Measurements from ENCODE around the gene STX1A. TPM values are rescaled to one million over a fixed set of nuclear protein-coding genes. Genes with fewer than 3 reads are reported as not detected.

STX1A gene
- total and polyA plus RNA-seq, 2 of the 13 experiments (the other 11 are each of a cell fraction or from before 2014, with no cell fraction given) = 6.1 to 12.2 TPM

- Histone ChIP-seq H3K9ac (ENCODE audit: insufficient read depth, low read depth, low read length) (no peak overlapping the region), H3K79me2 (ENCODE audit: insufficient read depth, low read length) (no peaks in the 10 kb centered on the region), H3K36me3 (replicated peaks in 1 of 2; ENCODE audit: control insufficient read depth in 1 of 2, insufficient read depth in 2 of 2, low read length in 2 of 2) (peaks cover 0 to 9% of the 10 kb centered on the region in 2 experiments; a peak in 1 of 5 replicates), H4K20me1 (ENCODE audit: insufficient read depth, low read length) (no peaks in the 10 kb centered on the region), H3K27ac (ENCODE audit: extremely low read length, insufficient read depth, low read length) (no peak overlapping the region), H3K4me1 (ENCODE audit: insufficient read depth, low read length) (peaks cover 29% of the 10 kb centered on the region), H2AFZ (ENCODE audit: low read length) (no peak overlapping the region), H3K4me3 (replicated peaks in 1 of 3; ENCODE audit: insufficient read depth in 1 of 3, low read depth in 2 of 3, low read length in 3 of 3) (no peak overlapping the region), H3K27me3 (ENCODE audit: control insufficient read depth in 1 of 2, insufficient read depth in 2 of 2, low read length in 2 of 2) (no peaks in the 10 kb centered on the region), H3K9me3 (ENCODE audit: low read length) (no peaks in the 10 kb centered on the region), H3K4me2 (ENCODE audit: low read depth, low read length) (no peak overlapping the region)
- in situ Hi-C loops (cut with HindIII; ENCODE audit: extremely low pct_ligation_motif_present, low pct_unique_long_range_greater_than_20kb) (no loop called here), intact Hi-C loops (cut with micrococcal nuclease; ENCODE audit: unreplicated experiment) (no loop called here)
- POLR2A ChIA-PET = no interaction called here
- CTCF ChIA-PET (ENCODE audit: low intra/inter-chr PET ratio, low total read pairs) = no interaction called here
- no peak for TF ChIP-seq ZNF782 (CRISPR knock-in tag; IDR thresholded peaks at IDR 0.05; ENCODE audit: borderline replicate concordance)
- TF ChIP-seq ZNF816 (CRISPR knock-in tag; IDR thresholded peaks at IDR 0.05; ENCODE audit: borderline replicate concordance) = no peak
- no peak for TF ChIP-seq DPF2 (CRISPR knock-in tag; IDR thresholded peaks at IDR 0.05; ENCODE audit: borderline replicate concordance, low read depth)
- TF ChIP-seq SIN3A (IDR thresholded peaks at IDR 0.05; ENCODE audit: borderline replicate concordance, low read depth, low read length) = no peak
- no peak for TF ChIP-seq HNRNPL (IDR thresholded peaks at IDR 0.05; ENCODE audit: low read depth, low read length)
- no peak for TF ChIP-seq CBFB (CRISPR knock-in tag; IDR thresholded peaks at IDR 0.05)
- TF ChIP-seq JDP2 (CRISPR knock-in tag; IDR thresholded peaks at IDR 0.05; ENCODE audit: borderline replicate concordance) = no peak
- no peak for TF ChIP-seq ZNF766 (CRISPR knock-in tag; IDR thresholded peaks at IDR 0.05; ENCODE audit: borderline replicate concordance)
- no peak for TF ChIP-seq KDM5A (IDR thresholded peaks at IDR 0.05; ENCODE audit: borderline replicate concordance, low read length)
- TF ChIP-seq PAX8 (CRISPR knock-in tag; IDR thresholded peaks at IDR 0.05; ENCODE audit: borderline replicate concordance) = no peak
- no peak for TF ChIP-seq PCBP1 (IDR thresholded peaks at IDR 0.05; ENCODE audit: borderline replicate concordance, low read depth, low read length)
- TF ChIP-seq, protein P1, sequence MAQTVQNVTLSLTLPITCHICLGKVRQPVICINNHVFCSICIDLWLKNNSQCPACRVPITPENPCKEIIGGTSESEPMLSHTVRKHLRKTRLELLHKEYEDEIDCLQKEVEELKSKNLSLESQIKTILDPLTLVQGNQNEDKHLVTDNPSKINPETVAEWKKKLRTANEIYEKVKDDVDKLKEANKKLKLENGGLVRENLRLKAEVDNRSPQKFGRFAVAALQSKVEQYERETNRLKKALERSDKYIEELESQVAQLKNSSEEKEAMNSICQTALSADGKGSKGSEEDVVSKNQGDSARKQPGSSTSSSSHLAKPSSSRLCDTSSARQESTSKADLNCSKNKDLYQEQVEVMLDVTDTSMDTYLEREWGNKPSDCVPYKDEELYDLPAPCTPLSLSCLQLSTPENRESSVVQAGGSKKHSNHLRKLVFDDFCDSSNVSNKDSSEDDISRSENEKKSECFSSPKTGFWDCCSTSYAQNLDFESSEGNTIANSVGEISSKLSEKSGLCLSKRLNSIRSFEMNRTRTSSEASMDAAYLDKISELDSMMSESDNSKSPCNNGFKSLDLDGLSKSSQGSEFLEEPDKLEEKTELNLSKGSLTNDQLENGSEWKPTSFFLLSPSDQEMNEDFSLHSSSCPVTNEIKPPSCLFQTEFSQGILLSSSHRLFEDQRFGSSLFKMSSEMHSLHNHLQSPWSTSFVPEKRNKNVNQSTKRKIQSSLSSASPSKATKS (CRISPR knock-in tag; IDR thresholded peaks at IDR 0.05) = no peak
- TF ChIP-seq EHMT2 (IDR thresholded peaks at IDR 0.05; ENCODE audit: borderline replicate concordance, low read depth, low read length) = no peak
- TF ChIP-seq SRSF1 (optimal IDR thresholded peaks at IDR 0.05; ENCODE audit: low read depth, low read length) = no peak
- no peak for TF ChIP-seq TFDP2 (CRISPR knock-in tag; IDR thresholded peaks at IDR 0.05)
- no peak for DNase-seq (ENCODE audit: low spot score)
- no peak for ATAC-seq
- no TSS peak for BruUV-seq (replicated peaks)
- no peak for FAIRE-seq
- WGBS (ENCODE audit: low lambda C conversion rate) = 92% methylated on average over 10 of the region's 14 CpGs
Measured at GRCh38 chr7:73736885-73737284, 17.4 kb upstream of the STX1A start.
